Mesenchymal stem cell (in vitro differentiated cells and primary cell): ENCODE data around the gene SMCR8.
"Not testable (repeated sequence)": the region's sequence is repeated elsewhere in the genome, so short reads cannot be mapped to it uniquely, and the experiment has no call there.

Experiments
- DNase-seq: peaks from one replicate; pipeline ENCODE4 v3.0.0-alpha.2; 2013
- H2AFZ ChIP-seq: one replicate; pipeline ENCODE4 v1.6.1; 2013; ENCODE audit warnings: low read depth, mild to moderate bottlenecking, control low read depth, inconsistent platforms, low read length, moderate library complexity
- H2AK5ac ChIP-seq: 2 replicates; pipeline ENCODE4 v1.6.1; 2013; ENCODE audit warnings: low read length, moderate library complexity, mild to moderate bottlenecking, inconsistent platforms; ENCODE audit not compliant: severe bottlenecking
- H2BK120ac ChIP-seq: one replicate; pipeline ENCODE4 v1.6.1; 2013; ENCODE audit warnings: low read depth, mild to moderate bottlenecking, inconsistent platforms, low read length, moderate library complexity
- H2BK12ac ChIP-seq, 2 experiments: one replicate each; pipeline ENCODE4 v1.6.1; 2013; ENCODE audit warnings: inconsistent platforms in 2 of 2, low read length in 2 of 2, mild to moderate bottlenecking in 2 of 2, moderate library complexity in 2 of 2, control low read depth in 1 of 2
- H2BK15ac ChIP-seq: one replicate; pipeline ENCODE4 v1.6.1; 2013; ENCODE audit warnings: mild to moderate bottlenecking, low read depth, inconsistent platforms; ENCODE audit not compliant: poor library complexity, severe bottlenecking
- H2BK5ac ChIP-seq: 2 replicates; pipeline ENCODE4 v1.6.1; 2013; ENCODE audit warnings: low read depth, mild to moderate bottlenecking, low read length, control low read depth, inconsistent platforms; ENCODE audit not compliant: poor library complexity, severe bottlenecking
- H3K14ac ChIP-seq, 2 experiments: one replicate each; pipeline ENCODE4 v1.6.1; 2013; ENCODE audit warnings: inconsistent platforms in 2 of 2, low read length in 2 of 2, control low read depth in 1 of 2, mild to moderate bottlenecking in 1 of 2, moderate library complexity in 1 of 2
- H3K18ac ChIP-seq, 2 experiments: one replicate each; pipeline ENCODE4 v1.6.1; 2013; ENCODE audit warnings: inconsistent platforms in 2 of 2, low read length in 2 of 2, control low read depth in 1 of 2, low read depth in 1 of 2, mild to moderate bottlenecking in 1 of 2
- H3K23ac ChIP-seq, 2 experiments: one replicate each; pipeline ENCODE4 v1.6.1; 2013; ENCODE audit warnings: inconsistent platforms in 2 of 2, low read length in 2 of 2, mild to moderate bottlenecking in 2 of 2, moderate library complexity in 2 of 2, control low read depth in 1 of 2
- H3K27ac ChIP-seq: 2 replicates; pipeline ENCODE4 v1.5.1; 2013; ENCODE audit warnings: mild to moderate bottlenecking, moderate library complexity, low read length, control low read depth, inconsistent platforms; ENCODE audit not compliant: poor library complexity, severe bottlenecking
- H3K27me3 ChIP-seq, 2 experiments: 2 replicates each; pipeline versions ENCODE4 v1.6.1 to v1.7.0; 2013; ENCODE audit warnings: low read length in 2 of 2, mild to moderate bottlenecking in 2 of 2, moderate library complexity in 2 of 2, control low read depth in 1 of 2, inconsistent platforms in 1 of 2; ENCODE audit not compliant: control insufficient read depth in 1 of 2, insufficient read depth in 1 of 2
- H3K36me3 ChIP-seq, 2 experiments: 2 replicates each; pipeline versions ENCODE4 v1.6.1 to v1.7.0; 2013; ENCODE audit warnings: low read length in 2 of 2, control low read depth in 1 of 2, inconsistent platforms in 1 of 2, low read depth in 1 of 2, mild to moderate bottlenecking in 1 of 2; ENCODE audit not compliant: insufficient read depth in 2 of 2, control insufficient read depth in 1 of 2
- H3K4ac ChIP-seq, 2 experiments: one replicate each; pipeline ENCODE4 v1.6.1; 2013; ENCODE audit warnings: inconsistent platforms in 2 of 2, low read length in 2 of 2, mild to moderate bottlenecking in 2 of 2, moderate library complexity in 2 of 2, control low read depth in 1 of 2, low read depth in 1 of 2
- H3K4me1 ChIP-seq: 2 replicates; pipeline ENCODE4 v1.6.1; 2013; ENCODE audit warnings: low read depth, low read length, control low read depth; ENCODE audit not compliant: control insufficient read depth, insufficient read depth
- H3K4me2 ChIP-seq: 2 replicates; pipeline ENCODE4 v1.6.1; 2013; ENCODE audit warnings: low read length, mild to moderate bottlenecking, inconsistent platforms; ENCODE audit not compliant: poor library complexity, severe bottlenecking
- H3K4me3 ChIP-seq, 2 experiments: 2 replicates each; pipeline versions ENCODE4 v1.5.1 to v1.7.0; 2013; ENCODE audit warnings: low read length in 2 of 2, mild to moderate bottlenecking in 2 of 2, control low read depth in 1 of 2, low read depth in 1 of 2; ENCODE audit not compliant: insufficient read depth in 1 of 2
- H3K79me1 ChIP-seq: replicated peaks from 2 replicates; pipeline ENCODE4 v1.6.1; 2013; ENCODE audit warnings: mild to moderate bottlenecking, control low read depth, low read length, inconsistent platforms; ENCODE audit not compliant: poor library complexity, severe bottlenecking
- H3K9ac ChIP-seq: 2 replicates; pipeline ENCODE4 v1.7.0; 2013; ENCODE audit warnings: mild to moderate bottlenecking, low read length, moderate library complexity
- H3K9me3 ChIP-seq: 2 replicates; pipeline ENCODE4 v1.7.0; 2013; ENCODE audit warnings: mild to moderate bottlenecking, low read length; ENCODE audit not compliant: control insufficient read depth
- H4K8ac ChIP-seq: one replicate; pipeline ENCODE4 v1.6.1; 2013; ENCODE audit warnings: inconsistent platforms, mild to moderate bottlenecking, low read length, moderate library complexity
- H4K91ac ChIP-seq: one replicate; pipeline ENCODE4 v1.6.1; 2013; ENCODE audit warnings: mild to moderate bottlenecking, low read length, inconsistent platforms
- WGBS: methylation state at CpG from one replicate; pipeline ENCODE4 v1.1.7; 2013; ENCODE audit warnings: mixed read lengths; 5-methylcytosine and 5-hydroxymethylcytosine counted together

The SMCR8 gene

DNA sequence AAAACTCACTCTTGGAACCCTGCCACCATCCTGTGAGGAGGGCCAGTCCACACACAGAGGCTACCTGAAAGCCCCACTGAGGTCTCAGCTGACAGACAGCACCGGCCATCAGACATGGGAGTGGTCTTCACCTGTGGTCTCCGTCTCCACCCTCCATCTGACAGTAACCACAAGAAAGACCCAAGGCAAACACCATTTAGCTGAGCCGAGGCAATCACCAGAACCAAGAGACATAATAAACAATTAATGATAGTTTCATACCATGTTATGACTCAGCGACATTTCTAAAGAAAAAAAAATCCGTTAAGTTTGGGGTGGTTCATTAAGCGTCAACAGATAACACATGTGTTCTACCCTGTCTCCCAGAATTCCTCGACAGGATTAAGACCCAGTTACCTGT lies 56.4 kb downstream of the SMCR8 start:
- Histone ChIP-seq H3K4me1 (no peaks in the 10 kb centered on the region), H3K18ac (no peak overlapping the region), H3K4me3 (no peak overlapping the region), H2AK5ac (no peak overlapping the region), H3K23ac (no peak overlapping the region), H2AFZ (no peak overlapping the region), H2BK5ac (no peak overlapping the region), H3K14ac (no peak overlapping the region), H3K4ac (no peak overlapping the region), H4K91ac (no peak overlapping the region), H3K9me3 (peaks cover 5% of the 10 kb centered on the region), H2BK15ac (no peak overlapping the region), H3K4me2 (no peak overlapping the region), H3K9ac (no peak overlapping the region), H3K27ac (no peak overlapping the region), H3K79me1 (no peaks in the 10 kb centered on the region), H3K36me3 (no peaks in the 10 kb centered on the region), H2BK120ac (no peak overlapping the region), H3K27me3 (peaks cover 0 to 12% of the 10 kb centered on the region in 2 experiments), H4K8ac (no peak overlapping the region), H2BK12ac (no peak overlapping the region)
- WGBS, result 87% methylated on average over 7 of the region's 7 CpGs
- DNase-seq, result no peak

DNA sequence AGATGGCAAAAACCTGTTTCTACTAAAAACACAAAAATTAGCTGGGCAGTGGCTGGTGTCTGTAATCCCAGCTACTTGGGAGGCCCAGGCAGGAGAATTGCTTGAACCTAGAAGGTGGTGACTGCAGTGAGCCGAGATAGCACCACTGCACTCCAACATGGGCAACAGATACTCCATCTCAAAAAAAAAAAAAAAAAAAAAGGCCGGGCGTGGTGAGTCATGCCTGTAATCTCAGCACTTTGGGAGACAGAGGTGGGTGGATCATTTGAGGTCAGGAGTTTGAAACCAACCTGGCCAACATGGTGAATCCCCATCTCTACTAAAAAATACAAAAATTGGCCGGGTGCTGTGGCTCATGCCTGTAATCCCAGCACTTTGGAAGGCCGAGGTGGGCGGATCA lies 58.1 kb downstream of the SMCR8 start:
- H3K4ac ChIP-seq, H3K9me3 ChIP-seq, H2BK5ac ChIP-seq, H3K4me1 ChIP-seq, H3K23ac ChIP-seq, H2BK120ac ChIP-seq, H3K9ac ChIP-seq, DNase-seq, H3K79me1 ChIP-seq, H2BK15ac ChIP-seq, H3K27ac ChIP-seq, H2AK5ac ChIP-seq, H3K18ac ChIP-seq, H3K14ac ChIP-seq, H4K91ac ChIP-seq, H4K8ac ChIP-seq, H3K4me3 ChIP-seq, H3K36me3 ChIP-seq, H2AFZ ChIP-seq, H3K4me2 ChIP-seq, H2BK12ac ChIP-seq: not testable (repeated sequence)
- 84% methylated on average over 3 of the region's 6 CpGs for WGBS
- peaks cover 0 to 12% of the 10 kb centered on the region in 2 experiments for H3K27me3 ChIP-seq

DNA sequence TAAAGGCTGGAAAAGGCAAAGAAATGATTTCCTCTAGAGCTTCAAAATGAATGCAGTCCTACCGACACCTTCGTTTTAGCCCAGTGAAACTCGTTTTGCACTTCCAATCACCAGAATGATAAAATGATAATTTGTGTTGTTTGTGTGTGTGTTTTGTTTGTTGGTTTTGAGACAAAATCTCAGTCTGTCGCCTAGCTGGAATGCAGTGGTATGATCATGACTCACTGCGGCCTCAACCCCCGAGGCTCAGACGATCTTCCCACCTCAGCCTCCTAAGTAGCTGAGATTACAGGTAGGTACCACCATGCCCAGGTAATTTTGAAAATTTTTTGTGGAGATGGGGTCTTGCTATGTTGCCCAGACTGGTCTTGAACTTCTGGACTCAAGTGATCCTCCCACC lies 59.1 kb downstream of the SMCR8 start:
- no peak overlapping the region for H2BK15ac ChIP-seq
- no peak overlapping the region for H2AFZ ChIP-seq
- no peak overlapping the region for H3K4me2 ChIP-seq
- no peak overlapping the region for H4K91ac ChIP-seq
- H3K14ac ChIP-seq, result no peak overlapping the region
- 75% methylated on average over 4 of the region's 7 CpGs for WGBS
- no peaks in the 10 kb centered on the region for H3K36me3 ChIP-seq
- peaks cover 5% of the 10 kb centered on the region for H3K9me3 ChIP-seq
- no peak overlapping the region for H3K27ac ChIP-seq
- no peak overlapping the region for H3K4ac ChIP-seq
- H3K79me1 ChIP-seq, result no peaks in the 10 kb centered on the region
- H3K18ac ChIP-seq, result no peak overlapping the region
- no peak overlapping the region for H3K4me3 ChIP-seq
- no peak for DNase-seq
- H3K27me3 ChIP-seq, result peaks cover 0 to 14% of the 10 kb centered on the region in 2 experiments
- H3K4me1 ChIP-seq, result no peaks in the 10 kb centered on the region
- H2BK12ac ChIP-seq, result no peak overlapping the region
- no peak overlapping the region for H3K9ac ChIP-seq
- no peak overlapping the region for H2BK120ac ChIP-seq
- H2BK5ac ChIP-seq, result no peak overlapping the region
- no peak overlapping the region for H2AK5ac ChIP-seq
- H3K23ac ChIP-seq, result no peak overlapping the region
- H4K8ac ChIP-seq, result no peak overlapping the region
